WERI-Rb-1 (cell line): ENCODE measurements around the gene GRIN2A.

Source experiments
- DNase-seq: peaks from one replicate; pipeline ENCODE4 v3.0.0-alpha.2; 2020
- H3K27ac ChIP-seq: fragments of 250-450 bp; sonication (Bioruptor Pico); 2 replicates; pipeline ENCODE4 v1.5.1; 2020; ENCODE audit warnings: mild to moderate bottlenecking, moderate library complexity
- H3K27me3 ChIP-seq: fragments of 250-450 bp; sonication (Bioruptor Pico); 2 replicates; pipeline ENCODE4 v1.5.1; 2021; ENCODE audit warnings: mild to moderate bottlenecking, low read depth, moderate library complexity; ENCODE audit not compliant: insufficient read depth, severe bottlenecking
- H3K36me3 ChIP-seq: fragments of 250-450 bp; sonication (Bioruptor Pico); 2 replicates; pipeline ENCODE4 v1.5.1; 2020; ENCODE audit warnings: mild to moderate bottlenecking, moderate library complexity
- H3K4me3 ChIP-seq: 2 replicates; pipeline ENCODE4 v1.5.1; 2011; ENCODE audit warnings: low read depth, mild to moderate bottlenecking, control low read depth, low read length
- H3K9me3 ChIP-seq: fragments of 250-450 bp; sonication (Bioruptor Pico); 2 replicates; pipeline ENCODE4 v1.5.1; 2021; ENCODE audit warnings: mild to moderate bottlenecking, moderate library complexity; ENCODE audit not compliant: severe bottlenecking
- TF ChIP-seq, protein P1 (sequence below): IDR thresholded peaks from 2 replicates; pipeline ENCODE4 v1.5.1; 2011; ENCODE audit warnings: low read depth, mild to moderate bottlenecking, control low read depth, inconsistent platforms, low read length

Gene GRIN2A

DNA sequence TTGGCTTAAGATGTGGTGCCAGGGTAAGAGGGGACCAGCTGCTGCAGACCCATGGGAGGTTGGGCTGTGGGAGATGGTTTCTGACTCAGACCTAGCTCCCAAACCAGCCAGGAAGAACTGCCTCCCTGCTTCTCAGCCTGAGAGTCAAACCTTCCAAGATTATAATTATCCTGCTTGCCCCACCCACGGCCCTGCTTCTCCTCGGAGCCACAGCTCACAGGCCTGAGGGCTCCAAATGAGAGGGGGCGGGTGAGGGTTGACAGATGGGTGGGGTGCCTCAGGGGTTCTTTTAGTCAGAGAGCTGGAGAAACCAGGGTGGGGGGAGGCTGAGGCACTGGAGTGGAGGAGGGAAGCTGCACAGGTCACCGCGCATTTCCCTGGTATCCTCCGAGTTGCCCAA lies 28.7 kb upstream of the GRIN2A start:
- no peak for DNase-seq
- Histone ChIP-seq H3K36me3 (no peaks in the 10 kb centered on the region), H3K9me3 (no peaks in the 10 kb centered on the region), H3K27me3 (no peaks in the 10 kb centered on the region), H3K4me3 (no peak overlapping the region), H3K27ac (no peak overlapping the region)
- TF ChIP-seq, protein P1, sequence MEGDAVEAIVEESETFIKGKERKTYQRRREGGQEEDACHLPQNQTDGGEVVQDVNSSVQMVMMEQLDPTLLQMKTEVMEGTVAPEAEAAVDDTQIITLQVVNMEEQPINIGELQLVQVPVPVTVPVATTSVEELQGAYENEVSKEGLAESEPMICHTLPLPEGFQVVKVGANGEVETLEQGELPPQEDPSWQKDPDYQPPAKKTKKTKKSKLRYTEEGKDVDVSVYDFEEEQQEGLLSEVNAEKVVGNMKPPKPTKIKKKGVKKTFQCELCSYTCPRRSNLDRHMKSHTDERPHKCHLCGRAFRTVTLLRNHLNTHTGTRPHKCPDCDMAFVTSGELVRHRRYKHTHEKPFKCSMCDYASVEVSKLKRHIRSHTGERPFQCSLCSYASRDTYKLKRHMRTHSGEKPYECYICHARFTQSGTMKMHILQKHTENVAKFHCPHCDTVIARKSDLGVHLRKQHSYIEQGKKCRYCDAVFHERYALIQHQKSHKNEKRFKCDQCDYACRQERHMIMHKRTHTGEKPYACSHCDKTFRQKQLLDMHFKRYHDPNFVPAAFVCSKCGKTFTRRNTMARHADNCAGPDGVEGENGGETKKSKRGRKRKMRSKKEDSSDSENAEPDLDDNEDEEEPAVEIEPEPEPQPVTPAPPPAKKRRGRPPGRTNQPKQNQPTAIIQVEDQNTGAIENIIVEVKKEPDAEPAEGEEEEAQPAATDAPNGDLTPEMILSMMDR: no peak

DNA sequence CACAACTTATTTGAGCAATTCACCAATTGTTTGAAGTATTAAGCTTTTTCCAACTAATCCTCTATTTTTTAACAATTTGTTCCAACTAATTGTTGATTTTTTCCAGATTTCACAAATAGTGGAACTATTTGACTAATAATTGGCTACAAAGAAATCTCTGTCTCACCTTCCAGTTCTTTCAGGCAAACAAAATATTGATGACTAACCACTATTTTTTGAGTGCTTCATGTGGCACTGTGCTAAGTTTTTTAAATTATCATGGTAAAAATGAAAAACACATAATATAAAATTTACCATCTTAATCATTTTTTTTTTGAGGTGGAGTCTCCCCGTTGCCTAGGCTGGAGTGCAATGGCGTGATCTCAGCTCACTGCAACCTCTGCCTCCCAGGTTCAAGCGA lies 24.6 kb upstream of the GRIN2A start:
- no peaks in the 10 kb centered on the region for H3K36me3 ChIP-seq
- no peak for DNase-seq
- TF ChIP-seq, protein P1: no peak
- H3K27me3 ChIP-seq: no peaks in the 10 kb centered on the region
- H3K27ac ChIP-seq: no peak overlapping the region
- H3K9me3 ChIP-seq: peaks cover 3% of the 10 kb centered on the region
- no peak overlapping the region for H3K4me3 ChIP-seq

DNA sequence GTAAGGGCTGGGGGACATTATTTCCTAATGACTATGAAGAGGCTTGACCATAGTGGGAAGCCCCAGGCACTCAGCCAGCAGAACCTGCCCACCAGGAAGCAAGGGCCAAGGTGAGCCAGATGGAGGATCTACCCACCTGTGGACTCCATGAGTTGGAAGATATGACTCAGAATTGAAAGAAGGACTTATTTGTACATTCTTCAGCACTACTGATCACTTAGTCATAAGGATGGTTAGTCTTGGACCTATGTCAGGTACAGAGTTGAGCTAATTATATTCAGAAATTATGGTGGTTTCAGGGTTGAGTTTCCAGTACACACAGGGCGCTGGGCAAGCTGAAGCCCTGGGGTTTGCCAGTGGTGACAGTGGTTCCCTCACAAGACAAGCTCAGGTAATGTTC lies 24.0 kb upstream of the GRIN2A start:
- Histone ChIP-seq H3K4me3 (no peak overlapping the region), H3K27me3 (no peaks in the 10 kb centered on the region), H3K36me3 (no peaks in the 10 kb centered on the region), H3K27ac (no peak overlapping the region), H3K9me3 (peaks cover 3% of the 10 kb centered on the region)
- TF ChIP-seq, protein P1: no peak
- DNase-seq: no peak

DNA sequence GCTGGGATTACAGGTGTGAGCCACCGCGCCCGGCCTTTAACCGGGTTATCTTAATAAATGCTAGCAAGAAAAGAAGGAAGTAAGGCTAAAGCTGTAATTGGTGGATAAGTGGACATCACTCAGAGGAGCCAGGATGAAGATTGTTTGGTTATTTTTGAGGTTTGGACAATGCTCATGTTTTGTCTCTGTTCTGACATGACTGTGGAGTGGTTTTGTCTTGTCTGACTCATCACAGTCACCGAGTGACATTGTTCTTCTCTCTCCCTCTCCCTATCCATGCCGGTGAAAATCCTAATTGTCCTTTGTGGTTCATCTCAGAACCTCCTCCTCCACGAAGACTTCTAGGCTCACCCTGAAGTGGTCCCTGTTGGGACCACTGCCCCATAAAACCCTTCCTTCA lies 23.5 kb upstream of the GRIN2A start:
- no peak overlapping the region for H3K4me3 ChIP-seq
- no peak overlapping the region for H3K27ac ChIP-seq
- no peaks in the 10 kb centered on the region for H3K27me3 ChIP-seq
- no peaks in the 10 kb centered on the region for H3K36me3 ChIP-seq
- H3K9me3 ChIP-seq: peaks cover 3% of the 10 kb centered on the region
- TF ChIP-seq, protein P1: no peak
- no peak for DNase-seq

DNA sequence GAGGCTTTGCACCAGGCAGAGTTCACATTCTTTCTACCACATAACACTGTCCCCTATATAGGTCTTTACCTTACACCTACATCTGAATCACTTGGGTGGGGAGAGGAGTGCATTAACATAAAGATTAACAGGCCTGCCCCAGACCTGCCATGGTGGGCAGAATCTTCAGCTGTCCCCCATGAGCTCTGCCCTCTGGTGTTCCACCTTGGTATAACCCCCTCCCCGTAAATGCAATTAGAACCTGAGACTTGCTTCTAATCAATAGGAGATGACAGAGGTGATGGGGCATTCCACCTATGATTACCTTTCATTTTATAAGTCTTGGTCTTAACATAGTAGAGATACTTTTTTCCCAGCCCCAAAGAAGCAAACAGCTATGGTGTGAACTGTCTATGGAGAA lies 20.4 kb upstream of the GRIN2A start:
- H3K27me3 ChIP-seq: no peaks in the 10 kb centered on the region
- peaks cover 3% of the 10 kb centered on the region for H3K9me3 ChIP-seq
- no peaks in the 10 kb centered on the region for H3K36me3 ChIP-seq
- DNase-seq: peak; percentile 14
- H3K4me3 ChIP-seq: no peak overlapping the region
- TF ChIP-seq, protein P1: peak; percentile 48
- H3K27ac ChIP-seq: no peak overlapping the region
